Liver (tissue), 3 donors: ENCODE measurements around the gene RAB23.

Source experiments
- ATF3 ChIP-seq: IDR thresholded peaks from 2 replicates; pipeline ENCODE4 v1.6.1; 2016; ENCODE audit warnings: antibody characterized with exemption
- CTCF ChIP-seq: fragments of 150-350 bp; IDR thresholded peaks from 2 replicates; pipeline ENCODE4 v1.5.1; 2017; ENCODE audit warnings: improper control_type of control experiment, low read depth, low read length; ENCODE audit not compliant: missing input control
- FOXA1 ChIP-seq: IDR thresholded peaks from 2 replicates; pipeline ENCODE4 v1.6.1; 2016; ENCODE audit warnings: antibody characterized with exemption
- FOXA2 ChIP-seq: IDR thresholded peaks from 2 replicates; pipeline ENCODE4 v1.6.1; 2016; ENCODE audit warnings: antibody characterized with exemption
- GABPA ChIP-seq, 2 donors: IDR thresholded peaks in 1 of 2; conservative IDR thresholded peaks in 1 of 2; 2 replicates each; pipeline ENCODE4 v1.6.1; 2016; ENCODE audit warnings: antibody characterized with exemption in 2 of 2, mild to moderate bottlenecking in 1 of 2, moderate library complexity in 1 of 2
- HNF4A ChIP-seq, 2 donors: conservative IDR thresholded peaks; 2 replicates each; pipeline ENCODE4 v1.6.1; 2016; ENCODE audit warnings: antibody characterized with exemption in 2 of 2, mild to moderate bottlenecking in 2 of 2
- JUND ChIP-seq, 2 donors: IDR thresholded peaks; 2 replicates each; pipeline ENCODE4 v1.6.1; 2016; ENCODE audit warnings: antibody characterized with exemption in 2 of 2
- RAD21 ChIP-seq, 2 donors: IDR thresholded peaks; 2 replicates each; pipeline ENCODE4 v1.6.1; 2016; ENCODE audit warnings: antibody characterized with exemption in 2 of 2, mild to moderate bottlenecking in 2 of 2
- REST ChIP-seq: IDR thresholded peaks from 2 replicates; pipeline ENCODE4 v1.6.1; 2016; ENCODE audit warnings: antibody characterized with exemption, mild to moderate bottlenecking
- RXRA ChIP-seq, 2 donors: IDR thresholded peaks; 2 replicates each; pipeline ENCODE4 v1.6.1; 2017 to 2018; ENCODE audit warnings: antibody characterized with exemption in 2 of 2, mild to moderate bottlenecking in 1 of 2
- TAF1 ChIP-seq: conservative IDR thresholded peaks from 2 replicates; pipeline ENCODE4 v1.6.1; 2016; ENCODE audit warnings: antibody characterized with exemption, mild to moderate bottlenecking
- YY1 ChIP-seq: IDR thresholded peaks from 2 replicates; pipeline ENCODE4 v1.6.1; 2016; ENCODE audit warnings: antibody characterized with exemption, mild to moderate bottlenecking
- TF ChIP-seq, protein P1 (sequence below): IDR thresholded peaks from 2 replicates; pipeline ENCODE4 v1.6.1; 2016; ENCODE audit warnings: antibody characterized with exemption
- TF ChIP-seq, protein P2 (sequence below): IDR thresholded peaks from 2 replicates; pipeline ENCODE4 v1.6.1; 2016; ENCODE audit warnings: antibody characterized with exemption
- donor health status: healthy.
- donor health status: healthy.

GRCh38 chr6:57259064-57259463, 37.0 kb upstream of the RAB23 start:
- TF ChIP-seq CTCF, result no peak
- TF ChIP-seq RAD21 (IDR thresholded peaks at IDR 0.05), result no peak
- no peak for TF ChIP-seq TAF1
- TF ChIP-seq, protein P1, sequence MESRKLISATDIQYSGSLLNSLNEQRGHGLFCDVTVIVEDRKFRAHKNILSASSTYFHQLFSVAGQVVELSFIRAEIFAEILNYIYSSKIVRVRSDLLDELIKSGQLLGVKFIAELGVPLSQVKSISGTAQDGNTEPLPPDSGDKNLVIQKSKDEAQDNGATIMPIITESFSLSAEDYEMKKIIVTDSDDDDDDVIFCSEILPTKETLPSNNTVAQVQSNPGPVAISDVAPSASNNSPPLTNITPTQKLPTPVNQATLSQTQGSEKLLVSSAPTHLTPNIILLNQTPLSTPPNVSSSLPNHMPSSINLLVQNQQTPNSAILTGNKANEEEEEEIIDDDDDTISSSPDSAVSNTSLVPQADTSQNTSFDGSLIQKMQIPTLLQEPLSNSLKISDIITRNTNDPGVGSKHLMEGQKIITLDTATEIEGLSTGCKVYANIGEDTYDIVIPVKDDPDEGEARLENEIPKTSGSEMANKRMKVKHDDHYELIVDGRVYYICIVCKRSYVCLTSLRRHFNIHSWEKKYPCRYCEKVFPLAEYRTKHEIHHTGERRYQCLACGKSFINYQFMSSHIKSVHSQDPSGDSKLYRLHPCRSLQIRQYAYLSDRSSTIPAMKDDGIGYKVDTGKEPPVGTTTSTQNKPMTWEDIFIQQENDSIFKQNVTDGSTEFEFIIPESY, result no peak
- TF ChIP-seq ATF3, result no peak
- no peak for TF ChIP-seq YY1
- TF ChIP-seq GABPA (IDR thresholded peaks at IDR 0.05 in 1 of 2, conservative IDR thresholded peaks at IDR 0.05 in 1 of 2), result no peak
- no peak for TF ChIP-seq REST
- TF ChIP-seq JUND (IDR thresholded peaks at IDR 0.05), result no peak
- TF ChIP-seq, protein P2, sequence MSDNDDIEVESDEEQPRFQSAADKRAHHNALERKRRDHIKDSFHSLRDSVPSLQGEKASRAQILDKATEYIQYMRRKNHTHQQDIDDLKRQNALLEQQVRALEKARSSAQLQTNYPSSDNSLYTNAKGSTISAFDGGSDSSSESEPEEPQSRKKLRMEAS, result no peak
- TF ChIP-seq RXRA (IDR thresholded peaks at IDR 0.05), result no peak
- no peak for TF ChIP-seq FOXA2
- no peak for TF ChIP-seq HNF4A (conservative IDR thresholded peaks at IDR 0.05)
- TF ChIP-seq FOXA1, result no peak
